Karpas-422 (cell line): ENCODE data around the gene NELFCD. TPM values are rescaled to one million over a fixed set of nuclear protein-coding genes. Genes with fewer than 3 reads are reported as not detected.

Experiments
- DNase-seq: peaks from one replicate; pipeline ENCODE4 v3.0.0-alpha.2; 2015
- H2AFZ ChIP-seq: fragments of 200-600 bp; sonication (generic); 2 replicates; pipeline ENCODE4 v1.6.1; 2014; ENCODE audit warnings: antibody characterized with exemption, low read length, mixed read lengths
- H3K27ac ChIP-seq: fragments of 200-600 bp; sonication (generic); 2 replicates; pipeline ENCODE4 v1.5.1; 2014; ENCODE audit warnings: mild to moderate bottlenecking, low read length, moderate library complexity
- H3K27me3 ChIP-seq: fragments of 200-600 bp; sonication (generic); 2 replicates; pipeline ENCODE4 v1.6.1; 2014; ENCODE audit warnings: low read length, mixed read lengths
- H3K36me3 ChIP-seq: fragments of 200-600 bp; sonication (generic); 2 replicates; pipeline ENCODE4 v1.6.1; 2014; ENCODE audit warnings: low read length, mixed read lengths; ENCODE audit not compliant: insufficient read depth
- H3K4me1 ChIP-seq: fragments of 200-600 bp; sonication (generic); 2 replicates; pipeline ENCODE4 v1.6.1; 2014; ENCODE audit warnings: mild to moderate bottlenecking, low read length, mixed read lengths
- H3K4me2 ChIP-seq: fragments of 200-600 bp; sonication (generic); 2 replicates; pipeline ENCODE4 v1.6.1; 2014; ENCODE audit warnings: low read length, low read depth, mild to moderate bottlenecking; ENCODE audit not compliant: poor library complexity, severe bottlenecking
- H3K4me3 ChIP-seq: fragments of 200-600 bp; sonication (generic); 2 replicates; pipeline ENCODE4 v1.5.1; 2014; ENCODE audit warnings: mild to moderate bottlenecking, antibody characterized with exemption, low read length, mixed read lengths
- H3K79me2 ChIP-seq: fragments of 200-600 bp; sonication (generic); 2 replicates; pipeline ENCODE4 v1.6.1; 2014; ENCODE audit warnings: mild to moderate bottlenecking, low read length, mixed read lengths
- H3K9ac ChIP-seq: fragments of 200-600 bp; sonication (generic); 2 replicates; pipeline ENCODE4 v1.6.0; 2014; ENCODE audit warnings: low read length
- H3K9me2 ChIP-seq: fragments of 200-600 bp; sonication (generic), shearing (Covaris generic); replicated peaks from 2 replicates; pipeline ENCODE4 v1.6.0; 2014; ENCODE audit warnings: mild to moderate bottlenecking, low read length, moderate library complexity; ENCODE audit not compliant: insufficient read depth
- H3K9me3 ChIP-seq: fragments of 300-700, 200-600 bp; sonication (generic); 2 replicates; pipeline ENCODE4 v1.6.1; 2014; ENCODE audit warnings: low read length, mixed read lengths
- H4K20me1 ChIP-seq: fragments of 200-600 bp; sonication (generic); 2 replicates; pipeline ENCODE4 v1.6.1; 2014; ENCODE audit warnings: mild to moderate bottlenecking, antibody characterized with exemption, low read length, low read depth; ENCODE audit not compliant: insufficient read depth
- total RNA-seq: library from RNA; depleted of rRNA; stranded (reverse); fragments of >200 nt; shearing (Covaris generic); gene quantifications from 2 replicates; pipeline ENCODE4 v1.2.3, GENCODE V29; 2014; ENCODE audit warnings: low replicate concordance

NELFCD gene
- total RNA-seq, 1 experiment from 2014 or later = 51.3 TPM

GRCh38 chr20:59000326-59000725 is 19.3 kb downstream of the NELFCD start:
- H3K9me3 ChIP-seq = no peaks in the 10 kb centered on the region
- H3K27ac ChIP-seq = no peak overlapping the region
- no peaks in the 10 kb centered on the region for H3K9me2 ChIP-seq
- DNase-seq = no peak
- H3K4me2 ChIP-seq = no peak overlapping the region
- no peaks in the 10 kb centered on the region for H3K27me3 ChIP-seq
- H2AFZ ChIP-seq = no peak overlapping the region
- no peak overlapping the region for H3K9ac ChIP-seq
- H3K4me3 ChIP-seq = no peak overlapping the region
- H3K79me2 ChIP-seq = peaks cover 21% of the 10 kb centered on the region
- peaks cover 39% of the 10 kb centered on the region for H4K20me1 ChIP-seq
- peaks cover 55% of the 10 kb centered on the region for H3K36me3 ChIP-seq
- H3K4me1 ChIP-seq = peaks cover 17% of the 10 kb centered on the region

GRCh38 chr20:59001068-59001448 is 20.0 kb downstream of the NELFCD start:
- no peaks in the 10 kb centered on the region for H3K9me3 ChIP-seq
- H3K27ac ChIP-seq = no peak overlapping the region
- H4K20me1 ChIP-seq = peaks cover 33% of the 10 kb centered on the region
- no peak overlapping the region for H2AFZ ChIP-seq
- H3K4me1 ChIP-seq = peaks cover 23% of the 10 kb centered on the region
- H3K4me2 ChIP-seq = no peak overlapping the region
- no peaks in the 10 kb centered on the region for H3K9me2 ChIP-seq
- peaks cover 28% of the 10 kb centered on the region for H3K79me2 ChIP-seq
- no peak for DNase-seq
- H3K4me3 ChIP-seq = no peak overlapping the region
- no peak overlapping the region for H3K9ac ChIP-seq
- peaks cover 48% of the 10 kb centered on the region for H3K36me3 ChIP-seq
- H3K27me3 ChIP-seq = no peaks in the 10 kb centered on the region

GRCh38 chr20:59001449-59002171 is 20.6 kb downstream of the NELFCD start:
- Histone ChIP-seq H3K4me2 (no peak overlapping the region), H3K9me2 (no peaks in the 10 kb centered on the region), H3K9ac (no peak overlapping the region), H3K27me3 (no peaks in the 10 kb centered on the region), H3K27ac (no peak overlapping the region), H3K4me1 (peaks cover 23% of the 10 kb centered on the region), H3K4me3 (no peak overlapping the region), H3K79me2 (peaks cover 34% of the 10 kb centered on the region), H2AFZ (no peak overlapping the region), H3K36me3 (peaks cover 42% of the 10 kb centered on the region), H3K9me3 (no peaks in the 10 kb centered on the region), H4K20me1 (peaks cover 28% of the 10 kb centered on the region)
- no peak for DNase-seq

- Histone ChIP-seq H3K9me3 (no peaks in the 10 kb centered on the region), H3K79me2 (peaks cover 36% of the 10 kb centered on the region), H3K4me3 (no peak overlapping the region), H2AFZ (no peak overlapping the region), H4K20me1 (peaks cover 28% of the 10 kb centered on the region), H3K9me2 (no peaks in the 10 kb centered on the region), H3K27ac (no peak overlapping the region), H3K4me1 (peaks cover 25% of the 10 kb centered on the region), H3K36me3 (peaks cover 36% of the 10 kb centered on the region), H3K27me3 (no peaks in the 10 kb centered on the region), H3K4me2 (no peak overlapping the region), H3K9ac (no peak overlapping the region)
- no peak for DNase-seq
These were observed 21.3 kb downstream of the NELFCD start for GRCh38 chr20:59002388-59002787.

GRCh38 chr20:59002874-59003399 is 21.9 kb downstream of the NELFCD start:
- Histone ChIP-seq H3K36me3 (peaks cover 31% of the 10 kb centered on the region), H3K9me3 (no peaks in the 10 kb centered on the region), H3K4me2 (no peak overlapping the region), H3K4me1 (peaks cover 30% of the 10 kb centered on the region), H3K4me3 (no peak overlapping the region), H3K9me2 (no peaks in the 10 kb centered on the region), H2AFZ (no peak overlapping the region), H3K79me2 (peaks cover 36% of the 10 kb centered on the region), H3K27ac (peak overlapping the region; percentile 89), H3K9ac (no peak overlapping the region), H4K20me1 (peaks cover 28% of the 10 kb centered on the region), H3K27me3 (no peaks in the 10 kb centered on the region)
- no peak for DNase-seq

GRCh38 chr20:59003836-59004492 is 22.9 kb downstream of the NELFCD start:
- Histone ChIP-seq H3K79me2 (peaks cover 36% of the 10 kb centered on the region), H3K4me2 (peak overlapping the region; percentile 99), H3K36me3 (peaks cover 27% of the 10 kb centered on the region), H2AFZ (no peak overlapping the region), H3K9me2 (no peaks in the 10 kb centered on the region), H3K9ac (peak overlapping the region; percentile 99), H3K9me3 (no peaks in the 10 kb centered on the region), H3K27ac (peak overlapping the region; percentile 89), H4K20me1 (peaks cover 28% of the 10 kb centered on the region), H3K27me3 (no peaks in the 10 kb centered on the region), H3K4me1 (peaks cover 40% of the 10 kb centered on the region), H3K4me3 (peak overlapping the region; percentile 97)
- DNase-seq = no peak

GRCh38 chr20:59004493-59004762 is 23.4 kb downstream of the NELFCD start:
- no peak for DNase-seq
- H3K79me2 ChIP-seq = peaks cover 36% of the 10 kb centered on the region
- peaks cover 24% of the 10 kb centered on the region for H3K36me3 ChIP-seq
- H3K27me3 ChIP-seq = no peaks in the 10 kb centered on the region
- H3K4me2 ChIP-seq = peak overlapping the region; percentile 99
- peaks cover 42% of the 10 kb centered on the region for H3K4me1 ChIP-seq
- H3K9me2 ChIP-seq = no peaks in the 10 kb centered on the region
- peak overlapping the region; percentile 89 for H3K27ac ChIP-seq
- no peak overlapping the region for H2AFZ ChIP-seq
- peak overlapping the region; percentile 99 for H3K9ac ChIP-seq
- H4K20me1 ChIP-seq = peaks cover 28% of the 10 kb centered on the region
- H3K4me3 ChIP-seq = peak overlapping the region; percentile 97
- H3K9me3 ChIP-seq = no peaks in the 10 kb centered on the region

- DNase-seq = peak; percentile 93
- Histone ChIP-seq H3K27ac (peak overlapping the region; percentile 89), H3K4me2 (peak overlapping the region; percentile 99), H3K9me3 (no peaks in the 10 kb centered on the region), H3K36me3 (peaks cover 23% of the 10 kb centered on the region), H3K27me3 (no peaks in the 10 kb centered on the region), H3K9ac (peak overlapping the region; percentile 99), H4K20me1 (peaks cover 28% of the 10 kb centered on the region), H3K4me3 (peak overlapping the region; percentile 97), H3K4me1 (peaks cover 42% of the 10 kb centered on the region), H2AFZ (no peak overlapping the region), H3K79me2 (peaks cover 36% of the 10 kb centered on the region), H3K9me2 (no peaks in the 10 kb centered on the region)
These were observed 23.9 kb downstream of the NELFCD start for GRCh38 chr20:59004763-59005522.
